HG03064 (cell line): ENCODE data around the gene PLAAT4.
A peak's percentile ranks its signal among the peaks of the same experiment; 100 is the strongest.
"Not testable (repeated sequence)": the region's sequence is repeated elsewhere in the genome, so short reads cannot be mapped to it uniquely, and the experiment has no call there.

ENCODE experiments used
- ATAC-seq: cut with Tn5 transposase; IDR thresholded peaks from one replicate; pipeline ENCODE4 v1.9.1; 2021; ENCODE audit warnings: low read depth; ENCODE audit not compliant: unreplicated experiment

Gene PLAAT4

GRCh38 chr11:63537293-63538101, 889 bp downstream of the PLAAT4 start:
- ATAC-seq = no peak

GRCh38 chr11:63542506-63542905, 5.9 kb downstream of the PLAAT4 start:
- ATAC-seq = not testable (repeated sequence)

DNA sequence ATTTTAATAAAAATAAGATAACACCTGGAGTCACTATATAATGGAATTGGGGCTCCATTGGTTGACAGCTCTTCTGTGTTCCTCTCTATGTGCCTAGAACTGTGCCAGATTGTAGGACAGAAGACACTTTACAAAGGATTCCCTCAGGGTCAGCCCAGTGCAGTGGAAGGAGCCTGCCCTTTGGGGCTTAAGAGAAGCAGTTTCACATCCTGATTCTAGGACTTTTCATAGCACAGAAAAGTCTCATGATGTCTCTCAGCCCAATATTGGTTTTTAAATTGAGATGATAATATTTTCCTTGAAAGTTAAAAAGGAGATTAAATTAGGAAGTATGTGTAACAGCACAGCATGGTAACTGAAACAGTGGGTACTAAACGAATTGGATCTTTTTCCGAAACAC, 7.1 kb downstream of the PLAAT4 start:
- ATAC-seq = no peak

GRCh38 chr11:63547061-63547460, 10.5 kb downstream of the PLAAT4 start:
- ATAC-seq = no peak

- no peak for ATAC-seq
Measured at GRCh38 chr11:63548178-63548577, 11.6 kb downstream of the PLAAT4 start.

GRCh38 chr11:63549411-63549810, 12.8 kb downstream of the PLAAT4 start:
- ATAC-seq = no peak

DNA sequence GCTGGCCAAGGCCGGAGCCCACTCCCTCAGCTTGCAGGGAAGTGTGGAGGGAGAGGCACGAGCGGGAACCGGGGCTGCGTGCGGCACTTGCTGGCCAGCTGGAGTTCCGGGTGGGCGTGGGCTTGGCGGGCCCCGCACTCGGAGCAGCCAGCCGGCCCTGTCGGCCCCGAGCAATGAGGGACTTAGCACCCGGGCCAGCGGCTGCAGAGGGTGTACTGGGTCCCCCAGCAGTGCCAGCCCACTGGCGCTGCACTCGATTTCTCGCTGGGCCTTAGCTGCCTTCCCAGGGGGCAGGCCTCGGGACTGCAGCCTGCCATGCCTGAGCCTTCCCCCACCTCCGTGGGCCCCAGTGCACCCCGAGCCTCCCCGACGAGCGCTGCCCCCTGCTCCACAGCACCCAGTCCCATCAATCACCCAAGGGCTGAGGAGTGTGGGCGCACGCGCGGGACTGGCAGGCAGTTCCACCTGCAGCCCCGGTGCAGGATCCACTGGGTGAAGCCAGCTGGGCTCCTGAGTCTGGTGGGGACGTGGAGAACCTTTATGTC, 13.6 kb downstream of the PLAAT4 start:
- not testable (repeated sequence) for ATAC-seq

DNA sequence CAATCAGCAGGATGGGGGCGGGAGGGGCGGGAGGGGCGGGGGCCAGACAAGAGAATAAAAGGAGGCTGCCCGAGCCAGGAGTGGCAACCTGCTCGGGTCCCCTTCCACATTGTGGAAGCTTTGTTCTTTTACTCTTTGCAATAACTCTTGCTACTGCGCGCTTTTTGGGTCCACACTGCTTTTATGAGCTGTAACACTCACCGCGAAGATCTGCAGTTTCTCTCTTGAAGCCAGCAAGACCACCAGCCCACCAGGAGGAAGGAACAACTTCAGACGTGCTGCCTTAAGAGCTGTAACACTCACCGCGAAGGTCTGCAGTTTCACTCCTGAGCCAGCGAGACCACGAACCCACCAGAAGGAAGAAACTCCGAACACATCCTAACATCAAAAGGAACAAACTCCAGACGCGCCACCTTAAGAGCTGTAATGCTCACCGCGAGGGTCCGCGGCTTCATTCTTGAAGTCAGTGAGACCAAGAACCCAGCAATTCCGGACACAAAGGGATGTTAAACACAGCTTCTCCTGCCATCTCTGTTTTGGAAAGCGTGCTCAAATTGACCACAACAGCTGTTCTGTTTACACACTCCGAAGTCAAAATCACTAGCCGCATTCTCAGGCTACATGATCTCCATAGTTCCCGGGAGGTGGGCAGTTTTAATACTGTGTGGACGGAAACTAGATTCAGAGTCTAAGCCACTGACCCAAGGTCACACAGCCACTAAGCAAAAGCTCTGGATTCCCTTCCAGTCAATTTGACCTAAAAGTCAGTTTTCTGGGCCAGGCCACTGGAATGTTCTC, 14.7 kb downstream of the PLAAT4 start:
- no peak for ATAC-seq

DNA sequence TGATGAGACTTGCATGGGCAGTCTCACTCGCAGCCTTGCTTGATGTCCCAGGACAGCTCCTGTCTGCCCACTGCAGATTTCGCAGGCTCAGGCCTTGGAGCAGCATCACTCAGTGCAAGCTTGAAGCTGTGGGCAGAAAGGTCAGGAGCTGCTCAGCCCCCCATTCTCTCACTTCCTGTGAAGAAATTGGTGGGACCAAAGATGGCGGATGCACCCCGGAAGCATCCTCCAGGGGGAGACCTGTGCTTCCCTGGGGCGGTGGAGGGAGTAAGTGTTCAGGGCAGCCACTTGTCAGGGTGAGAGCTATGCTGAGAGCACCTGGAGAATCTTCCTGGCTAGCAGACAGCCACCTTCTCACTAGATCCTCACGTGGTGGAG, 15.3 kb downstream of the PLAAT4 start:
- ATAC-seq = no peak

DNA sequence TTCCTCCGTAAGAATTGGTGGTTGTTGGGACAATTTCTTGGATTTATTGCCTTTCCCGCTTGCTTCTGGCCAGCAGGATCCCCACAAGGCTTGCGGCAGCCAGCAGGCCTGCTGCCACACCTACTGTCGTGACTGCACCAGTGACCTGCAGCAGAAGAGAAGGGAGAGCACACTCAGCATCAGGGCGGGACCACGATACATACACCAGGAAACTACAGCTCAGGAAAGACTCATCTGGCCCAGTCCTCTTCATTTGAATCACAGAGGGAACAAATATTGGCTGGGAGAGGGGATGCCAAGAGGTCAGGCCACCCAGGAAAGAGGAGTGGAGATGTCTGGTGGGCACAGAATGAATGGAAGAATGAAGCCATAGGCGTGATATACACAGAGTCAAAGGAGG, 16.3 kb downstream of the PLAAT4 start:
- no peak for ATAC-seq

GRCh38 chr11:63553759-63554158, 17.2 kb downstream of the PLAAT4 start:
- peak; percentile 62 for ATAC-seq

- ATAC-seq = no peak
Measured at GRCh38 chr11:63554877-63555223, 18.2 kb downstream of the PLAAT4 start.

DNA sequence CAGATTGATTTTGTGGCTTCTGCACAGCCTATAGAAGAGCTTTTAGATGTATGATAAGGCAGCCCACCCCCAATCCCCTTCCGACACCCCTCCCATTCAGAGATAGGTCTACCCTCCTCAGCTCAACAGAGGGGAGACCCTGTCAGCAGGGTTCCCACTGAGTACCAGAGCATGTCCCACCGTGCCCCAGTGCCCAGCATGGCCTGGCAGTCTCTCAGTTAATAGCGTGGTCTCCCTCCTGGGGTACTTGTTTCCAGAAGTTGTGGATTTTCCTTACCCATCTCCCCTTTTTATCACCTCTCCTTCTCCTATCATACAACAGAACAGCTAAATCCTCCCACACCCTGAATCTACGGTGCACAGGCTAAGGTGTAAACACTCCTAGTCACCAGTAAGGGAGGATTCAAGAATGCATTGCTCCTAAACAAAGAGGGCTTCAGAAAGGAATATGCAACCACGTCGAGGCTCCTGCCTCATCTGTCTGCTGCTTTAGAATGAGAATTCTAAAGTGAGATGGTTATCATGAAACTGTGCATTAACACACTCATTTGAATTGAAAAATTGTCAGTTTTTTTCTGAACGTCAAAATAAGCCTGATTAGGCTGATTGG, 19.9 kb downstream of the PLAAT4 start:
- ATAC-seq = no peak

GRCh38 chr11:63557570-63557969, 21.0 kb downstream of the PLAAT4 start:
- ATAC-seq = no peak

DNA sequence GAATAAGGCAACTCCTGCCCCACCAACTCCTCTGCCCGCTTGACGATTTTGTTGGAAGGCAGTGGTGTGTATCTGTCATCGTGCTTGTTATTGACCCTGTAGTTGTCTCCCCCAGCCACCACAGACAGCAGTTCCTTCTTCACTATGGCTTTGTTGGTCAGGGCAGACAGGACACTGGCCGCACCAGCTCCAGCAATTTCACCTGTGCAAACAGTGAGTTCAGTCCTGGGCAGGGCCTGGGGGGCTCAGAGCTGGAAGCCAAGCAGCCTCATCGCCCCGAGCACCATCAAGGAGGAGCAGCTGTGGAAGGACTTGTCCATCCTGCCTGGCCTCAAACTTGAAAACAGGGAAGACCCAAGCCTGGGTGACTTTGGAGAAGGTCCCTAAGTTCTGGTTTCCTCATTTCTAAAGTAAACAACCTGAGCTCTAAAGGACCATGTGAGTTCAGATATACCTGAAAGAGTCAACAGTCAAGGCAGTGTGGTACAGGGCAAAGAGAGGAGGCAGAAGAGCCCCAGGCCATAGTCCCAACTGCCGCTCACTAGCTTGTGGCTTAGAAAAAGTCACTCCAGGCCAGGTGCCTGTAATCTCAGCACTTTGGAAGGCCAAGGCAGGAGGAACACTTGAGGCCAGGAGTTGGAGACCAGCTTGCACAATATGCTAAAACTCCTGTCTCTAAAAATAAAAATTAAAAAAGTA, 22.0 kb downstream of the PLAAT4 start:
- no peak for ATAC-seq

- no peak for ATAC-seq
Measured at GRCh38 chr11:63560506-63561180, 24.0 kb downstream of the PLAAT4 start.

DNA sequence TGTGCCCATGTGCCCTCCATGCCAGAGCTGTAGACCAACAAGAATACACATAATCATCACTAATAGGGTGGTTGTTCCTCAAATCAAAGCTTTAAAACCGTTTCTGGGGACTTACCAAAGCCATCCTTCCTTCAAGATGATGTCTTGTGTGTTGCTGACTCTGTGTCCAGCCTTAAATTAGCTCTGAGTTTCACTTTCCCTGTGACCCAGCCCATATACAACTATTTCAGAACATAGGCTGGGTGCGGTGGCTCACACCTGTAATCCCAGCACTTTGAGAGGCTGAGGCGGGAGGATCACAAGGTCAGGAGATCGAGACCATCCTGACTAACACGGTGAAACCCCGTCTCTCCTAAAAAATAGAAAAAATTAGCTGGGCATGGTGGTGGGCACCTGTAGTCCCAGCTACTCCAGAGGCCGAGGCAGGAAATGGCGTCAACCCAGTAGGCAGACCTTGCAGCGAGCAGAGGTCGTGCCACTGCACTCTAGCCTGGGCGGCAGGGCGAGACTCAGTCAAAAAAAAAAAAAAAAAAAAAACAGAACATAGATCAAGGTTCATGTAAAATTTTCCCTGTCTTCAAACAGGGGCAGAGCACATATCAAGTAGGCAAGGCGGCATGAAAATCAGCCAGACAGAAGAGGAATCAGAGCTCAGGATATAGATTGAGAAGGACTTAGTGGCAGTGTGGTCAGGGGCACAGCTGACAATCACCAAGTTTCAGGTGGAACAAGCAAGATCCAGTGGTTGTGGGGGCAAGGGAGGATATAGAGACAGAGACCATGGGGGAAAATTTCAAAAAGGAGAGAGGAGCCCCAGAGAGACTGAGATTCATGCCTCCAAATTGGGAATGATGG, 26.8 kb downstream of the PLAAT4 start, which contains the start of gene PLAAT2:
Gene PLAAT2 (minus strand): TSS at position 179 of the 855 bp plus-strand sequence. CDS start 55 bp downstream, at position 124.
- no peak for ATAC-seq

- peak; percentile 47 for ATAC-seq
Measured at GRCh38 chr11:63564056-63564774, 27.6 kb downstream of the PLAAT4 start.
